Activated naive CD4-positive, alpha-beta T cell treated with anti-CD3 and anti-CD28 coated beads, Interleukin-2, amount 50 U/mL, for 16 hours (primary cell): ENCODE results near the gene ZSCAN12.
"Not testable (repeated sequence)": the region's sequence is repeated elsewhere in the genome, so short reads cannot be mapped to it uniquely, and the experiment has no call there.

Experiments
- DNase-seq: peaks from one replicate; pipeline ENCODE4 v3.0.0-alpha.2; 2020

Gene ZSCAN12

GRCh38 chr6:28393912-28394662, 5.5 kb downstream of the ZSCAN12 start:
- no peak for DNase-seq

GRCh38 chr6:28390688-28391087, 8.9 kb downstream of the ZSCAN12 start:
- no peak for DNase-seq

- DNase-seq = no peak
These were observed 15.4 kb downstream of the ZSCAN12 start for GRCh38 chr6:28384143-28384533.

GRCh38 chr6:28383235-28384142, 16.1 kb downstream of the ZSCAN12 start:
- peak; percentile 26 for DNase-seq

- DNase-seq = no peak
These were observed 19.2 kb downstream of the ZSCAN12 start for GRCh38 chr6:28380381-28380780.

GRCh38 chr6:28378644-28379043, 20.9 kb downstream of the ZSCAN12 start:
- DNase-seq = no peak

GRCh38 chr6:28377879-28378278, 21.7 kb downstream of the ZSCAN12 start:
- DNase-seq = no peak

- DNase-seq = no peak
These were observed 25.6 kb downstream of the ZSCAN12 start for GRCh38 chr6:28373925-28374324.

- DNase-seq = no peak
These were observed 27.7 kb downstream of the ZSCAN12 start for GRCh38 chr6:28371706-28372451.

GRCh38 chr6:28371280-28371679, 28.3 kb downstream of the ZSCAN12 start:
- DNase-seq = no peak

- DNase-seq = no peak
These were observed 29.1 kb downstream of the ZSCAN12 start for GRCh38 chr6:28370440-28370839.

- DNase-seq = no peak
These were observed 30.1 kb downstream of the ZSCAN12 start for GRCh38 chr6:28369463-28369862.

GRCh38 chr6:28368522-28368921, 31.0 kb downstream of the ZSCAN12 start:
- DNase-seq = no peak

GRCh38 chr6:28365590-28365989, 34.0 kb downstream of the ZSCAN12 start:
- not testable (repeated sequence) for DNase-seq

GRCh38 chr6:28360961-28361360, 38.6 kb downstream of the ZSCAN12 start:
- no peak for DNase-seq

- DNase-seq = not testable (repeated sequence)
These were observed 40.0 kb downstream of the ZSCAN12 start for GRCh38 chr6:28359562-28359961.

GRCh38 chr6:28357036-28357435, 42.5 kb downstream of the ZSCAN12 start:
- DNase-seq = no peak

- no peak for DNase-seq
These were observed 42.9 kb downstream of the ZSCAN12 start for GRCh38 chr6:28356666-28357020.

GRCh38 chr6:28355743-28356665, 43.5 kb downstream of the ZSCAN12 start:
- peak; percentile 45 for DNase-seq

- no peak for DNase-seq
These were observed 44.6 kb downstream of the ZSCAN12 start for GRCh38 chr6:28354688-28355554.

GRCh38 chr6:28353981-28354676, 45.4 kb downstream of the ZSCAN12 start:
- no peak for DNase-seq
